ENCODE data around the gene RHBDD3.

Gene RHBDD3

GRCh38 chr22:29216873-29217666 is 50.7 kb downstream of the RHBDD3 start:
- DNase-seq: no peak

- no peak for DNase-seq
Observed at GRCh38 chr22:29216011-29216872, 51.5 kb downstream of the RHBDD3 start.

DNA sequence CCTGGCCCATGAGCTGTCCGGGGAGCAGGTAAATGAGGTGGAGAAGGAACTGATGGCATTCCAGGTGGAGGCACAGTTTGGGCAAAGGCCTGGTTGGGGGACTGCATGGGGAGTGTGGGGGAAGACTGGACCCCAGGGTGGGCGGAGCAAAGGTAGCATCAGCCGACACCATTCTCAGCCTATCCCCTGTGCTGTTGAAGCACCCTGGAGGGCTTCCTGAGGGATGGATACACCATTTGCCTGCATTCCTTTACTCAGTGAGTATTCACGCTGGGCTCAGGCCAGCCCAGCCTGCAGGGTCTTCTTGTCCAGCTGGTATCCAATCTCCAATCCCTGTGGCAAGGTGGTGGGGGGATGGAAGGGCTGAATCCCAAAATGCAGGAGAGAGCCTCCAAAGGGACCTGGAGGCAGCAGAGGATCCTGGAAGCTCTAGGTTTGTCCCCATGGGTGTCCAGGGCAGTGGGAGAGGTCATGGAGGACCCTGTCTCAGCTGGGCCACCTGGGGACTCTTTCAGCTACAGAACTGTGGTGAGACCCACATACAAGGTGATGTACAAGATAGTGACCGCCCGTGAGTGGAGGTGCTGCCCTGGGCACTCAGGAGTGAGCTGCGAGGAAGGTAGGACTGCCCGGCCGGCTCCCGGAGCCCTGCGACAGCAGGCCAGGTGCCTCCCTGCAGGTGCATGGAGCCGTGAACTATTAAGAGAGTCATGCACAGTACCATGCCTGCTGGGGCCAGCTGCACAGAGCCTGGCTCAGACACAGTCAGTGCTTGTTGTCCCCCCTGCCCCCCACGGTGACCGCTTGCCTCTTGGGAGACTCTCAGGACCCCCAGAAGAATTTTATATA is 52.5 kb downstream of the RHBDD3 start:
- DNase-seq: no peak

GRCh38 chr22:29214232-29214631 is 53.5 kb downstream of the RHBDD3 start:
- DNase-seq: no peak

- no peak for DNase-seq
Observed at GRCh38 chr22:29213493-29213892, 54.3 kb downstream of the RHBDD3 start.

GRCh38 chr22:29212743-29213142 is 55.0 kb downstream of the RHBDD3 start:
- DNase-seq: no peak

- DNase-seq: no peak
Observed at GRCh38 chr22:29211466-29211865, 56.3 kb downstream of the RHBDD3 start.

GRCh38 chr22:29211066-29211465 is 56.7 kb downstream of the RHBDD3 start:
- no peak for DNase-seq

Measured in fibroblast of upper back skin (primary cell).